ENCODE results near the gene EIF5AL1. TPM values are rescaled to one million over a fixed set of nuclear protein-coding genes. Genes with fewer than 3 reads are reported as not detected.

The EIF5AL1 gene
- total and polyA plus RNA-seq, 2 donors (not counting 1 experiment from before 2014, with no cell fraction given) = 0.76 to 1.7 TPM

GRCh38 chr10:79477456-79477855, 34.9 kb upstream of the EIF5AL1 start:
- ChIA-PET POLR2A (no interaction called here), CTCF (interaction anchor here (0.9 to 1.7 kb wide), 3 partner anchors 10 to 1175 kb away, joined by 3 to 4 read pairs (median 3); no protein-coding TSS in a partner anchor)
- Histone ChIP-seq H3K9ac (ENCODE audit: low read length) (no peak overlapping the region), H3K36me3 (replicated peaks in 1 of 2; ENCODE audit: control extremely low read depth in 1 of 2, control insufficient read depth in 1 of 2, extremely low read depth in 1 of 2, insufficient read depth in 2 of 2, low read length in 1 of 2) (no peaks in the 10 kb centered on the region), H2AFZ (ENCODE audit: insufficient read depth, low read depth, low read length, poor library complexity, severe bottlenecking) (no peak overlapping the region), H3K4me3 (ENCODE audit: control extremely low read depth in 1 of 5, extremely low read depth in 1 of 5, insufficient read depth in 1 of 5, low read depth in 2 of 5, low read length in 4 of 5) (no peak overlapping the region), H3K27me3 (replicated peaks in 1 of 4; ENCODE audit: control extremely low read depth in 1 of 4, control insufficient read depth in 3 of 4, insufficient read depth in 4 of 4, low read length in 3 of 4) (peaks cover 0 to 6% (median 1%) of the 10 kb centered on the region in 4 experiments), H3K9me3 (ENCODE audit: control extremely low read depth in 1 of 3, control insufficient read depth in 2 of 3, insufficient read depth in 1 of 3, low read length in 2 of 3) (peaks cover 0 to 2% (median 0%) of the 10 kb centered on the region in 3 donors), H3K79me2 (ENCODE audit: control insufficient read depth, insufficient read depth, low read length) (no peaks in the 10 kb centered on the region), H3K4me1 (ENCODE audit: control insufficient read depth in 2 of 2, insufficient read depth in 2 of 2, low read length in 2 of 2) (no peaks in the 10 kb centered on the region), H4K20me1 (ENCODE audit: control insufficient read depth, insufficient read depth, low read length, poor library complexity, severe bottlenecking) (no peaks in the 10 kb centered on the region), H3K27ac (ENCODE audit: low read length in 2 of 2) (no peak overlapping the region), H3K4me2 (replicated peaks; ENCODE audit: low read depth, low read length, poor library complexity, severe bottlenecking) (no peak overlapping the region)
- WGBS (ENCODE audit: insufficient coverage) = 100% methylated on average over 3 of the region's 7 CpGs
- Mint-ChIP-seq H3K27ac (no peak overlapping the region), H3K9me3 (ENCODE audit: insufficient read depth) (no peaks in the 10 kb centered on the region), H3K4me1 (no peaks in the 10 kb centered on the region), H3K4me3 (no peak overlapping the region), H3K27me3 (peaks cover 45% of the 10 kb centered on the region)
- DNase-seq (no peak), ATAC-seq (ENCODE audit: low read depth) (no peak)
- TF ChIP-seq EZH2 (IDR thresholded peaks at IDR 0.05; ENCODE audit: borderline replicate concordance, insufficient read depth, low read depth, low read length, poor library complexity, severe bottlenecking) = no peak
- TF ChIP-seq, protein P1, sequence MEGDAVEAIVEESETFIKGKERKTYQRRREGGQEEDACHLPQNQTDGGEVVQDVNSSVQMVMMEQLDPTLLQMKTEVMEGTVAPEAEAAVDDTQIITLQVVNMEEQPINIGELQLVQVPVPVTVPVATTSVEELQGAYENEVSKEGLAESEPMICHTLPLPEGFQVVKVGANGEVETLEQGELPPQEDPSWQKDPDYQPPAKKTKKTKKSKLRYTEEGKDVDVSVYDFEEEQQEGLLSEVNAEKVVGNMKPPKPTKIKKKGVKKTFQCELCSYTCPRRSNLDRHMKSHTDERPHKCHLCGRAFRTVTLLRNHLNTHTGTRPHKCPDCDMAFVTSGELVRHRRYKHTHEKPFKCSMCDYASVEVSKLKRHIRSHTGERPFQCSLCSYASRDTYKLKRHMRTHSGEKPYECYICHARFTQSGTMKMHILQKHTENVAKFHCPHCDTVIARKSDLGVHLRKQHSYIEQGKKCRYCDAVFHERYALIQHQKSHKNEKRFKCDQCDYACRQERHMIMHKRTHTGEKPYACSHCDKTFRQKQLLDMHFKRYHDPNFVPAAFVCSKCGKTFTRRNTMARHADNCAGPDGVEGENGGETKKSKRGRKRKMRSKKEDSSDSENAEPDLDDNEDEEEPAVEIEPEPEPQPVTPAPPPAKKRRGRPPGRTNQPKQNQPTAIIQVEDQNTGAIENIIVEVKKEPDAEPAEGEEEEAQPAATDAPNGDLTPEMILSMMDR (IDR thresholded peaks at IDR 0.05) = no peak
- intact Hi-C loops (cut with micrococcal nuclease) = no loop called here

- peaks cover 0 to 6% (median 1%) of the 10 kb centered on the region in 4 experiments for H3K27me3 ChIP-seq (replicated peaks in 1 of 4; ENCODE audit: control extremely low read depth in 1 of 4, control insufficient read depth in 3 of 4, insufficient read depth in 4 of 4, low read length in 3 of 4)
- no peaks in the 10 kb centered on the region for H3K79me2 ChIP-seq (ENCODE audit: control insufficient read depth, insufficient read depth, low read length)
- H3K9me3 Mint-ChIP-seq (ENCODE audit: insufficient read depth) = no peaks in the 10 kb centered on the region
- H3K9ac ChIP-seq (ENCODE audit: low read length) = no peak overlapping the region
- no CpG with 5 or more reads among the region's 3 CpGs for WGBS (ENCODE audit: insufficient coverage)
- no peaks in the 10 kb centered on the region for H3K36me3 ChIP-seq (replicated peaks in 1 of 2; ENCODE audit: control extremely low read depth in 1 of 2, control insufficient read depth in 1 of 2, extremely low read depth in 1 of 2, insufficient read depth in 2 of 2, low read length in 1 of 2)
- no peak for DNase-seq
- H3K4me1 ChIP-seq (ENCODE audit: control insufficient read depth in 2 of 2, insufficient read depth in 2 of 2, low read length in 2 of 2) = no peaks in the 10 kb centered on the region
- H3K9me3 ChIP-seq (ENCODE audit: control extremely low read depth in 1 of 3, control insufficient read depth in 2 of 3, insufficient read depth in 1 of 3, low read length in 2 of 3) = peaks cover 0 to 2% (median 0%) of the 10 kb centered on the region in 3 donors
- peaks cover 33% of the 10 kb centered on the region for H3K27me3 Mint-ChIP-seq
- no peak overlapping the region for H3K27ac Mint-ChIP-seq
- H3K4me2 ChIP-seq (replicated peaks; ENCODE audit: low read depth, low read length, poor library complexity, severe bottlenecking) = no peak overlapping the region
- no peak overlapping the region for H3K4me3 Mint-ChIP-seq
- CTCF ChIA-PET = interaction anchor here (1.0 kb wide), 3 partner anchors 9 to 105 kb away, joined by 3 to 4 read pairs (median 3); no protein-coding TSS in a partner anchor
- H3K4me1 Mint-ChIP-seq = no peaks in the 10 kb centered on the region
- no peak overlapping the region for H3K27ac ChIP-seq (ENCODE audit: low read length in 2 of 2)
- H2AFZ ChIP-seq (ENCODE audit: insufficient read depth, low read depth, low read length, poor library complexity, severe bottlenecking) = no peak overlapping the region
- intact Hi-C loops (cut with micrococcal nuclease) = no loop called here
- H3K4me3 ChIP-seq (ENCODE audit: control extremely low read depth in 1 of 5, extremely low read depth in 1 of 5, insufficient read depth in 1 of 5, low read depth in 2 of 5, low read length in 4 of 5) = no peak overlapping the region
- POLR2A ChIA-PET = no interaction called here
- TF ChIP-seq EZH2 (IDR thresholded peaks at IDR 0.05; ENCODE audit: borderline replicate concordance, insufficient read depth, low read depth, low read length, poor library complexity, severe bottlenecking) = no peak
- TF ChIP-seq, protein P1 (IDR thresholded peaks at IDR 0.05) = no peak
- ATAC-seq (ENCODE audit: low read depth) = no peak
- no peaks in the 10 kb centered on the region for H4K20me1 ChIP-seq (ENCODE audit: control insufficient read depth, insufficient read depth, low read length, poor library complexity, severe bottlenecking)
These were observed 32.9 kb upstream of the EIF5AL1 start for GRCh38 chr10:79479283-79479909.
